ENCODE results near the gene LRP8. TPM values are rescaled to one million over a fixed set of nuclear protein-coding genes. Genes with fewer than 3 reads are reported as not detected.

LRP8 gene
- total and polyA plus RNA-seq, 7 donors, result 0.17 to 2.4 (median 0.94) TPM

- TF ChIP-seq, protein P1, sequence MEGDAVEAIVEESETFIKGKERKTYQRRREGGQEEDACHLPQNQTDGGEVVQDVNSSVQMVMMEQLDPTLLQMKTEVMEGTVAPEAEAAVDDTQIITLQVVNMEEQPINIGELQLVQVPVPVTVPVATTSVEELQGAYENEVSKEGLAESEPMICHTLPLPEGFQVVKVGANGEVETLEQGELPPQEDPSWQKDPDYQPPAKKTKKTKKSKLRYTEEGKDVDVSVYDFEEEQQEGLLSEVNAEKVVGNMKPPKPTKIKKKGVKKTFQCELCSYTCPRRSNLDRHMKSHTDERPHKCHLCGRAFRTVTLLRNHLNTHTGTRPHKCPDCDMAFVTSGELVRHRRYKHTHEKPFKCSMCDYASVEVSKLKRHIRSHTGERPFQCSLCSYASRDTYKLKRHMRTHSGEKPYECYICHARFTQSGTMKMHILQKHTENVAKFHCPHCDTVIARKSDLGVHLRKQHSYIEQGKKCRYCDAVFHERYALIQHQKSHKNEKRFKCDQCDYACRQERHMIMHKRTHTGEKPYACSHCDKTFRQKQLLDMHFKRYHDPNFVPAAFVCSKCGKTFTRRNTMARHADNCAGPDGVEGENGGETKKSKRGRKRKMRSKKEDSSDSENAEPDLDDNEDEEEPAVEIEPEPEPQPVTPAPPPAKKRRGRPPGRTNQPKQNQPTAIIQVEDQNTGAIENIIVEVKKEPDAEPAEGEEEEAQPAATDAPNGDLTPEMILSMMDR (IDR thresholded peaks at IDR 0.05), result no peak
- H3K9me3 ChIP-seq, result no peaks in the 10 kb centered on the region
- H3K4me3 ChIP-seq, result no peak overlapping the region
- intact Hi-C loops (cut with DNase I), result no loop called here
- ATAC-seq (no peak), DNase-seq (no peak)
- no peak overlapping the region for H3K27ac ChIP-seq
- 69 to 81% (median 73%) methylated on average over 5 of the region's 5 CpGs for WGBS, 3 donors
- H3K36me3 ChIP-seq (ENCODE audit: insufficient read depth in 1 of 2, low read depth in 1 of 2), result no peaks in the 10 kb centered on the region
- H3K27me3 ChIP-seq (ENCODE audit: insufficient read depth in 3 of 3, low read length in 2 of 3), result no peaks in the 10 kb centered on the region
- no peaks in the 10 kb centered on the region for H3K4me1 ChIP-seq
These were observed 21.5 kb upstream of the LRP8 start for GRCh38 chr1:53349369-53349835.

DNA sequence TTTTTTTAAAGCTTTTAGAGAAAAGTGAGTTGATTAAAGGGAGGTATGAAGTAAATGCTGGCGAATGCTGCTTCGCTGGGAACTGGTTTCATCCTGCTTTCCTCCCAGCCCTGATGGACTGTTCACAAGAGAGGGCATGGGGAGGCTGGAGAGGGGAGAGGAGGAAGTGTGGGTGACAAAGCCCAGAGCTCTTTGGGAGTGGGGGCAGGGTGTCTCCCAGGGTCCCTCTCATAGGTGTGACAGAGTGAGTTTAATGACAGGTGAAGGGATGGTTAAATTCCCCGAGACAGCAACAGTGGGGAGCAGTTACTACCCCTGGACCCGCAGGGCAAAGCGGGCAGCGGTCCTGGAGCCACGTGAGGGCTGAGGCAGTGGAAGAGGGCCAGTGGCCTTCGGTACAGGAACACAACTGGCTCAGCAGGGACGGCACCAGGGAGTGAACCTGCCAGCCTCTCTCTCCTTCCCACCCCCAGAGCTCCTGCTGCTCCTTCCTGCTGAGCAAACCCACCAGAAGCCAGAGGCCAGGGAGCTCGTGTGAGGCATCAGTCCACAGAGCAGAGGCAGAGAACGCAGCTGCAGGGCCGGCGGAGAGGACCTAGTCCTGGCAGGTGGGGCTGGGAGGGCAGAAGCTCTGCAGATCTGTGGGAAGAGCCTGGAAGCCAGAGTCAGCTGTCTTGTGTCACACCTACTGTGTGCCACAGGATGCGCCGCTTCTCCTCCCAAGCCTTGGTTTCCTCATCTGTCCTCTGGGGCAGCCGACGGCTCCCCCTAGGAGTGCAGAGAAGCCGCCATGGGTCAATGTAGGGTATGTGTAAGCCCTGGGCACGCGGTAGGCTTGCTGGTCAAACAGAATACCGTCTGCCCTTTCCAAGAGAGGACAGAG lies 20.9 kb upstream of the LRP8 start:
- Histone ChIP-seq H3K27ac (no peak overlapping the region), H3K4me3 (no peak overlapping the region), H3K4me1 (no peaks in the 10 kb centered on the region), H3K36me3 (ENCODE audit: insufficient read depth in 1 of 2, low read depth in 1 of 2) (no peaks in the 10 kb centered on the region), H3K27me3 (ENCODE audit: insufficient read depth in 3 of 3, low read length in 2 of 3) (no peaks in the 10 kb centered on the region), H3K9me3 (no peaks in the 10 kb centered on the region)
- WGBS, 3 donors, result 75 to 82% (median 81%) methylated on average over 21 of the region's 21 CpGs
- DNase-seq, result no peak
- ATAC-seq, result no peak
- intact Hi-C loops (cut with DNase I), result no loop called here
- TF ChIP-seq, protein P1 (IDR thresholded peaks at IDR 0.05), result no peak

DNA sequence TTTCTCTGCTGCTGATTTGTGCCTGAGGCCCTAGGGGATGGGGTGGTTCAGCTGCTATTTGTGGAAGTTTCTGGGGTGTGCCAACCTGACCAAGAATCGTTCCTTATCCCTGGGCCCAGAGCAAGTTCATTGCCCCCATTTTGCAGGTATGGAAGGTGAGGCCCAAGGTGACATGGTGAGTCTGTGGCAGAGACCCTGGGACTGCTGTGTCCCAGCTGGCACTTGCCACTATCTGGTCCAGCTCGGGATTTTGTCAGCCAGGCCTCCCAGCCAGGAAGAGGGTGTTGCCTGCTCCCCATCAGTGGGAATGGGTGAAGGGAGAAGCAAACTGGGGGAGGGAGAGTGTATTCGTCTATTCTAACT lies 18.9 kb upstream of the LRP8 start:
- no peaks in the 10 kb centered on the region for H3K9me3 ChIP-seq
- ATAC-seq, result no peak
- intact Hi-C loops (cut with DNase I), result no loop called here
- no peaks in the 10 kb centered on the region for H3K27me3 ChIP-seq (ENCODE audit: insufficient read depth in 3 of 3, low read length in 2 of 3)
- DNase-seq, result no peak
- no peaks in the 10 kb centered on the region for H3K4me1 ChIP-seq
- TF ChIP-seq, protein P1 (IDR thresholded peaks at IDR 0.05), result no peak
- no peak overlapping the region for H3K27ac ChIP-seq
- 67 to 79% (median 67%) methylated on average over 3 of the region's 3 CpGs for WGBS, 3 donors
- H3K4me3 ChIP-seq, result no peak overlapping the region
- H3K36me3 ChIP-seq (ENCODE audit: insufficient read depth in 1 of 2, low read depth in 1 of 2), result no peaks in the 10 kb centered on the region

- H3K4me3 ChIP-seq, result no peak overlapping the region
- intact Hi-C loops (cut with DNase I), result no loop called here
- TF ChIP-seq, protein P1 (IDR thresholded peaks at IDR 0.05), result no peak
- WGBS, 3 donors, result 54 to 64% (median 56%) methylated on average over 7 of the region's 7 CpGs
- H3K36me3 ChIP-seq (ENCODE audit: insufficient read depth in 1 of 2, low read depth in 1 of 2), result no peaks in the 10 kb centered on the region
- ATAC-seq (no peak), DNase-seq (no peak)
- no peaks in the 10 kb centered on the region for H3K27me3 ChIP-seq (ENCODE audit: insufficient read depth in 3 of 3, low read length in 2 of 3)
- no peak overlapping the region for H3K27ac ChIP-seq
- no peaks in the 10 kb centered on the region for H3K4me1 ChIP-seq
- no peaks in the 10 kb centered on the region for H3K9me3 ChIP-seq
These were observed 18.3 kb upstream of the LRP8 start for GRCh38 chr1:53345996-53346813.

All from psoas muscle (tissue), 8 donors.